ENCODE results near the gene OR1F1.

GRCh38 chr16:3192476-3193019, 4.5 kb downstream of the OR1F1 start:
- TF ChIP-seq, protein P1, sequence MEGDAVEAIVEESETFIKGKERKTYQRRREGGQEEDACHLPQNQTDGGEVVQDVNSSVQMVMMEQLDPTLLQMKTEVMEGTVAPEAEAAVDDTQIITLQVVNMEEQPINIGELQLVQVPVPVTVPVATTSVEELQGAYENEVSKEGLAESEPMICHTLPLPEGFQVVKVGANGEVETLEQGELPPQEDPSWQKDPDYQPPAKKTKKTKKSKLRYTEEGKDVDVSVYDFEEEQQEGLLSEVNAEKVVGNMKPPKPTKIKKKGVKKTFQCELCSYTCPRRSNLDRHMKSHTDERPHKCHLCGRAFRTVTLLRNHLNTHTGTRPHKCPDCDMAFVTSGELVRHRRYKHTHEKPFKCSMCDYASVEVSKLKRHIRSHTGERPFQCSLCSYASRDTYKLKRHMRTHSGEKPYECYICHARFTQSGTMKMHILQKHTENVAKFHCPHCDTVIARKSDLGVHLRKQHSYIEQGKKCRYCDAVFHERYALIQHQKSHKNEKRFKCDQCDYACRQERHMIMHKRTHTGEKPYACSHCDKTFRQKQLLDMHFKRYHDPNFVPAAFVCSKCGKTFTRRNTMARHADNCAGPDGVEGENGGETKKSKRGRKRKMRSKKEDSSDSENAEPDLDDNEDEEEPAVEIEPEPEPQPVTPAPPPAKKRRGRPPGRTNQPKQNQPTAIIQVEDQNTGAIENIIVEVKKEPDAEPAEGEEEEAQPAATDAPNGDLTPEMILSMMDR (IDR thresholded peaks at IDR 0.05): no peak
- no peak for TF ChIP-seq POLR2A (IDR thresholded peaks at IDR 0.05)
